NCI-H510A (cell line): Measurements from ENCODE around the gene LIX1.

ENCODE experiments used
- DNase-seq: peaks from one replicate; lab custom pipeline; 2025; lab: John Stamatoyannopoulos, UW

LIX1 gene

GRCh38 chr5:97073420-97073819 lies 69.0 kb downstream of the LIX1 start:
- DNase-seq: no peak

GRCh38 chr5:97072696-97073095 lies 69.7 kb downstream of the LIX1 start:
- DNase-seq: no peak

GRCh38 chr5:97071993-97072392 lies 70.4 kb downstream of the LIX1 start:
- no peak for DNase-seq

- DNase-seq: no peak
These were observed 71.3 kb downstream of the LIX1 start for GRCh38 chr5:97071101-97071500.

GRCh38 chr5:97070234-97070633 lies 72.2 kb downstream of the LIX1 start:
- no peak for DNase-seq

GRCh38 chr5:97067296-97067850 lies 75.0 kb downstream of the LIX1 start:
- DNase-seq: no peak

GRCh38 chr5:97065475-97065874 lies 76.9 kb downstream of the LIX1 start:
- no peak for DNase-seq

GRCh38 chr5:97063251-97063650 lies 79.2 kb downstream of the LIX1 start:
- DNase-seq: no peak

GRCh38 chr5:97062046-97062445 lies 80.4 kb downstream of the LIX1 start:
- DNase-seq: peak; percentile 51

- no peak for DNase-seq
These were observed 86.1 kb downstream of the LIX1 start for GRCh38 chr5:97056263-97056662.

GRCh38 chr5:97049175-97049574 lies 93.2 kb downstream of the LIX1 start:
- no peak for DNase-seq

- no peak for DNase-seq
These were observed 95.3 kb downstream of the LIX1 start for GRCh38 chr5:97047076-97047475.

- no peak for DNase-seq
These were observed 96.0 kb downstream of the LIX1 start for GRCh38 chr5:97046270-97046982.

- no peak for DNase-seq
These were observed 98.4 kb downstream of the LIX1 start for GRCh38 chr5:97044052-97044451.

GRCh38 chr5:97043511-97043910 lies 98.9 kb downstream of the LIX1 start:
- no peak for DNase-seq

- DNase-seq: no peak
These were observed 99.4 kb downstream of the LIX1 start for GRCh38 chr5:97042996-97043395.
